A549 treated with AZD9567 at 1 μM for 4 hours (cell line): Measurements from ENCODE around the gene DYNLL2. TPM values are rescaled to one million over a fixed set of nuclear protein-coding genes. Genes with fewer than 3 reads are reported as not detected.

Source experiments
- total RNA-seq: library from RNA; stranded (reverse); fragments of 200-300 nt; extraction: Qiagen RNA extraction; gene quantifications from 5 replicates; pipeline ENCODE4 v1.2.3, GENCODE V29; 2022; ENCODE audit not compliant: insufficient read depth

DYNLL2 gene
- 23.9 to 27.3 TPM (median 26.2 TPM) in 5 replicates for total RNA-seq

GRCh38 chr17:58082870-58083490 lies at the start of gene DYNLL2:
Gene DYNLL2, plus strand, starts transcription at chr17:58083419. Its CDS starts 3,672 bp downstream, at chr17:58087091.

Other genes with a start within 250 kb of the DYNLL2 start
- 161 to 205 TPM (median 166 TPM) in 5 replicates for gene MRPS23, start 233.4 kb upstream of the DYNLL2 start, total RNA-seq
- 47.0 to 58.1 TPM (median 53.5 TPM) in 5 replicates for gene CUEDC1, start 128.0 kb upstream of the DYNLL2 start, total RNA-seq
- gene VEZF1, start 95.2 kb upstream of the DYNLL2 start, total RNA-seq, result 33.1 to 44.1 TPM (median 40.5 TPM) in 5 replicates
- gene SRSF1, start 76.2 kb upstream of the DYNLL2 start, total RNA-seq, result 209 to 330 TPM (median 245 TPM) in 5 replicates
- gene OR4D1, start 65.0 kb downstream of the DYNLL2 start, total RNA-seq, result 0.01 to 0.02 TPM in 2 of 5 replicates, not detected in the others
- gene OR4D2, start 83.6 kb downstream of the DYNLL2 start, total RNA-seq, result not detected in 5 replicates
- gene EPX, start 109.3 kb downstream of the DYNLL2 start, total RNA-seq, result not detected in 5 replicates
- gene MKS1, start 135.8 kb downstream of the DYNLL2 start, total RNA-seq, result 9.7 to 12.7 TPM (median 11.3 TPM) in 5 replicates
- not detected in 5 replicates for gene LPO, start 155.2 kb downstream of the DYNLL2 start, total RNA-seq
- not detected in 5 replicates for gene MPO, start 197.5 kb downstream of the DYNLL2 start, total RNA-seq
- gene TSPOAP1, start 245.4 kb downstream of the DYNLL2 start, total RNA-seq, result 0.02 TPM in 1 of 5 replicates, not detected in the others